LHCN-M2 (cell line): ENCODE results near the gene TGFB2. TPM values are rescaled to one million over a fixed set of nuclear protein-coding genes. Genes with fewer than 3 reads are reported as not detected.

Experiments used
- DNase-seq: peaks from one replicate; pipeline ENCODE4 v3.0.0-alpha.2; 2012; ENCODE audit warnings: low read depth
- total RNA-seq: library from RNA; depleted of rRNA; stranded (reverse); fragments of >200 nt; gene quantifications from 2 replicates; pipeline ENCODE4 v1.2.3, GENCODE V29; 2014

TGFB2 gene
- total RNA-seq, 1 experiment from 2014 or later, result 7.7 TPM

DNA sequence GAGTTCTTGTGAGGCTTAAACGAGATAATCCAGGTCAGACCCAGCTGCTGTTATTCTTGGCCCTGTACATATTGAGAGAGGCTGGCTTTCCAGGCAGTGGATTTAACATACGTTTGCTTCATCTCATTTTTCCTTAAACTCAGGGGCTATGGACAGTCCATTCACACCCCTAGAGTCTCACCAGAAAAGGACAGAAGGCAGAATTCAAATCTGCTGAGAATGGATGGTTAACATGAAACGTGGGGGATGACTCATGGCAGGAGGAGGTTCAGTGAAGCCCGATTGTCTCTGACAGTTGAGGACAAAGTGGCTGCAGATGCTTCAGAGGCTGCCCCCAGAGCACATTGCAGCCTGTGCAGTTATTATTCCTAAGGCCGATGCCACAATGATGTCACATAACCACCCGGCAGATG is 39.5 kb downstream of the TGFB2 start:
- peak; percentile 91 for DNase-seq

DNA sequence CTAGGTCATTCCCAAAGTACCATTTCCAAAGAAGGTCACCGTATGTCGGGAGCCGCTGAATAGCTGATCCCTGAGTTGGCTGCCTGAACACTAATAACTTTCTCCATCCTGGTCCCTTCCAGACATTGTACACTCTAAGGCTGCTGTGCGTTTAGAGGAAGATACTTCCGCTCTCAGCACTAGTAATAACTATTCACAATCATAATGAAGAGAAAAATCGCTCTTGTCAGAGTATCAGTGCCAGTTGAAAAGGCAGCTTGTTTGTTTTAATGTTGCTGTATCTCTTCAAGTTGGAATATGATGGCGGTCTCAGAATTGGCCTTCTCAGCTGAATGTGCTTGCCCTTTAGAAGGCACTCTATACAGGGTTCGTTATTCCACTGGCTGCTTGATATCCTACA is 43.5 kb downstream of the TGFB2 start:
- DNase-seq, result no peak

- no peak for DNase-seq
Measured at GRCh38 chr1:218390618-218391017, 45.5 kb downstream of the TGFB2 start.

DNA sequence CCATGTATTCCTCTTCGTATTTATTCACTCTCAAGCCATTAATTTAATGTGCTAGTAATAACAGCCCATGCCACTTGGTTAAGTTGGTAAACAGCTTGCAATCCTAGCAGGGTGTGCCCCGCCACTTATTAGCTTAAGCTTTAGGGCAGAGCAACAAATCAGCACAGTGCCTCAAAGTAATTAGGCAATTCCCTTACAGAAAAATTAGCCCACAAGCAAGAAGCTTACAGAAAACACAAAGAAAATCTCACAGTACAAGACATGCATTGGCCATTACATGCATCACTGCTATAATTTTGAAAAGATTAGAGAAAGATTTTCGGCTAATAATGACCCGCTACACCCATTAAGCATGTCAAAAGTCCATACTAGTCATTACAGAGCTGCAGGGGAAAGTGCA is 47.6 kb downstream of the TGFB2 start:
- DNase-seq, result no peak

GRCh38 chr1:218394416-218394815 is 49.3 kb downstream of the TGFB2 start:
- peak; percentile 68 for DNase-seq

DNA sequence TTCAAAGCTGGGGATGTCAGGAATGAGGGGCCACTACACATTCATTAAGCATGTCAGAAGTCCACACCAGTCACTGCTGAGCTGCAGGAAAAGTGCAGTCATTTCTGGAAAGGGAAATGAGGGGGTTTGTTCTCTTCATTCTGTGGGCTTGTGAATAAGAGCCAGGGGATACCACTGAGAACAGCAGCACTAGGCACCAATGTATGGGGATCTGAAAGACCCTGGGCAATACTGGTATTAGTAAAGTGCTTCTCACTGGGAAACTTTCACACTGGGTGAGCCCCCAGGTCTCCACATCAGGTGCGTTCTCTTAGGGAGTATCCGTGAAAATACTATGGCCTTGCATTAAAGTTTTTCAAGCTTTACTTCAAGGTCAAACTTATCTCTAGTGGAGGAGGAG is 49.9 kb downstream of the TGFB2 start:
- no peak for DNase-seq

- no peak for DNase-seq
Measured at GRCh38 chr1:218395916-218396315, 50.8 kb downstream of the TGFB2 start.

DNA sequence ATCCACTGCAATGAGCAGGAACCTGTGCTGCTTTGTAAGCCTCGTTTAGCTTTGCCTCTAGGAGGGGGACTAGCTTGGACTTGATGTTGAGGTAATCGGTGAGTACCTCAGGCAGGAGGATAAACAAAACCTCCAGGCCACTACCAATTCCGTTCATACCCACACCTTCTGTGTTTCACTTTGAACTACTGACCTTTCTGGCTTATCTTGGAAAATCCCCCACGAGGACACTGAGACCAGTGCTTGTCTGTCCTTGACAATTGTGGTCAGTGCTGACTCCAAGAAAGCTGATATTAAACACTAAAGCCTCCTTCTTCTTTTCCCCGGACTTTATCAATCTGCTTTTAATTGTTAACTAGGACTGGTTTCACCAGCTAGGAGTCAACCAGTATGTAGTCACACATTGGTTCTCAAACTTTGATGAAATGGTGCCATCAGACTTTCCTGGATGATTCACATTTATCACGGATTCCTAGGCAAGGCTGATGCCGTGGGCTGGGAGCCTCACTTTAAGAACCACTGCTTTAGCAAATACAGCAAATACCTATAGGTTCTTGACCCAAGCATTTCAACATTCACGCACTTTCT is 52.7 kb downstream of the TGFB2 start:
- no peak for DNase-seq

- DNase-seq, result no peak
Measured at GRCh38 chr1:218400624-218401023, 55.5 kb downstream of the TGFB2 start.

GRCh38 chr1:218401441-218401997 is 56.4 kb downstream of the TGFB2 start:
- DNase-seq, result no peak

DNA sequence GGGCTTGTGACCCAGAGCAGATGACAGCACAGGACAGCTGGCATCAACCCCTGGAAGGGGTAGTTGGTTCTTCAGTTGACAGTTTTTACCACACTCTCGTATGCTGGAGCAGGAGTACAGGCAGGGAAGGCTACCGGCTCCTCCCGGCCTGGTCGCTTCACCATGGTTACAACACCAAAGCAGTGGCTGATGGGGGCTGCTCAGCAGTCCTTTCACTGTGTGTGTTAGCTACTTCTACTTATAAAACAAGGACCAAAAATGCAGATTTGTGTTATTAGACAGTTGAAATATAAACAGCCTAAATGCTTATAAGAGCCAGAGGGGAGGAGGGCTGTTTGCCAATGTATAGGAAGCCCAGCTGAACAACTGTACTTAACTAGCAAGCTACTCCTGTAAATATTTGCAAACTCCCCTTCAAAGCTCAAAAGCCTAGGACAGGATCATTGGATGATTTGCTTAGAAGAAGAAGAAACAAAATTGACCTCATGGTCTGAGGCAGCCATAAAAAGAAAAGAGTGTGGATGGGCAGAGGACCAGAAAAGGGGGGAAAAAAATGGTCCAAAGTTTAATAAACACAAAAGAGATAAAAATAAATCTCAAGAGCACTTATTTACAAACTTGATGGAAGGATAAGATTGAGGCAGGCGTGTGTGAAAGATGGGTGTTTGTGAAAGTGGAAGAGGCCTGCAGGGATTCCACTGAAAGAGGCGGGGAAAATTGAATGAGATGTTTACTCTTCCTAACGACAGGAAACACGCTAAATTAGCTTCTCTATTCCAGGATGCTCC is 57.1 kb downstream of the TGFB2 start:
- DNase-seq, result no peak

- no peak for DNase-seq
Measured at GRCh38 chr1:218402786-218403120, 57.6 kb downstream of the TGFB2 start.

- no peak for DNase-seq
Measured at GRCh38 chr1:218403300-218403699, 58.2 kb downstream of the TGFB2 start.

GRCh38 chr1:218407630-218408029 is 62.5 kb downstream of the TGFB2 start:
- DNase-seq, result no peak

- no peak for DNase-seq
Measured at GRCh38 chr1:218408135-218408534, 63.0 kb downstream of the TGFB2 start.

DNA sequence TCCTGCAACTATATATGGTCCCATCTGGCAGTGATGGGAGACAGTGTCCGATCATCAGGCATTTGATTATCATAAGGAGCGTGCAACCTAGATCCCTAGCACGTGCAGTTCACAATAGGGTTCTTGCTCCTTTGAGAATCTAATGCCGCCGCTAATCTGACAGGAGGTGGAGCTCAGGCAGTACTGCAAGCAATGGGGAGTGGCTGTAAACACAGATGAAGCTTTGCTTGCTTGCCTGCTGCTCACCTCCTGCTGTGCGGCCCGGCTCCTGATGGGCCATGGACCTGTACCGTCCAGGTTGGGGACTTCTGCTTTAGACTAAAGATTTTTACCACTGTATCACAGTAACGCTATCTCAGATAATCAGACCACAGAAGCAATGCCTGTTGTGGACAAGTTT is 63.8 kb downstream of the TGFB2 start:
- DNase-seq, result no peak

DNA sequence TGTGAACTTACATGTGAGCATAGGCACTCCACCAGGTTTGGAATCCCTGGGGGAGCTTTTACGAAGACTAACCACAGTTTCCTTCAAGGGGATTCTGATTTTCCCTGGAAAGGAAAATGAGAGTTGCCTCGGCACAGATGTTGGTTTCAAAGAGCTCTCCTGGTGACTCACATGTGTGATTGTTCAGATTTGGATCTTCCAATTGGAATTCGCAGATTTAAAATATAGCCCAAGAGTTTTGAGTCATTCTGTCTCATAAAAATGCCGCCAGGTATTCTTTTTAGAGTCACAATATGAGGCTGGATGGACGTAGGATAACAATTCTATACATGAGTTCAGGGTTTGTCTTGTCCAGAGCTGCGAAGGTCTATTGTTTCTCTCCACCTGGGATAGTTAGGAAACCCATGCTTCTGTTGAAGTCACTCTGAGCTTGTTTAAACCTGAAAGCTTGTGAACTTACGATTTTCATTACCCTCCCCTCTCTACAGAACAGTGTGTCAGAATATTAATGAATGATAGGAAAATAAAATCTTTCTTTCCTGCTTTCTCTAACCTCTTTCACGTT is 64.9 kb downstream of the TGFB2 start:
- peak; percentile 38 for DNase-seq

GRCh38 chr1:218411101-218411500 is 66.0 kb downstream of the TGFB2 start:
- DNase-seq, result no peak

GRCh38 chr1:218412171-218412570 is 67.0 kb downstream of the TGFB2 start:
- no peak for DNase-seq

DNA sequence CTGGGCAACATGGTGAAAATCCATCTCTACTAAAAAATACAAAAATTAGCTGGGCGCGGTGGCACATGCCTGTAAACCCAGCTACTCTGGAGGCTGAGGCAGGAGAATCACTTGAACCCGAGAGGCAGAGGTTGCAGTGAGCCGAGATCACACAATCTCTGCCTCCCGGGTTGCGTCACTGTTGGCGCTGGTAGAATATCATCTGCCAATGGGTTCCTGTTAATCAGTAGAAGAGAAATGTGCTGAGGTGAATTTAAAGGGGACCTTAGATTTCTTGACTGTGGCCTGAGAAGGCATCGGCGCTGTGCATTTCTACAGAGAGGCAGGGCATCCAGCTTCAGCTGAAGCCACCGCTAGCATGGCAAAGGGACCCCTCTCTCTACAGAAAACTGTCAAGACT is 68.0 kb downstream of the TGFB2 start:
- no peak for DNase-seq

- DNase-seq, result no peak
Measured at GRCh38 chr1:218414060-218414728, 69.1 kb downstream of the TGFB2 start.

DNA sequence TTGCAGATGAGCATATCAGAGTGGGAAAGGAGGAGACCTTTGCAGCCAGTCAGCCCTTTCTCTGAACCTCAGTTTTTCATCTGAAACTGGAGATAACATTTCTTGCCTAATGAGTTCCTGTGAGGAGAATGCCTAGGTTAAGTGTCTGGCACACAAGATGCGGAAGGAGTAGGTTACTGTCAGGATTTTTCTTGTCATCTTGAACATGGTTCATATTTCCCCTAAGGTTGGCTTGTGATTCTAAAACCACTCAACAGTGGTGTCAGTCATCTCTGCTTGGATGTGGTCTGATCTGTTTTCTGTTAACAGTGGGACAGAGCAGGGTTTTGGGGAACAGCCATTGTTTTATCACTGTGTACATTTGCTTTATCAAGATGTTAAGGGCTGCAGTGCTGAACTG is 70.6 kb downstream of the TGFB2 start:
- no peak for DNase-seq
